Stomach (tissue), 9 donors: ENCODE results near the gene TBC1D1. TPM values are rescaled to one million over a fixed set of nuclear protein-coding genes. Genes with fewer than 3 reads are reported as not detected.
A peak's percentile ranks its signal among the peaks of the same experiment; 100 is the strongest.

Experiments
- DNase-seq, 2 donors: peaks; one replicate each; pipeline versions ENCODE4 v3.0.0 to v3.0.0-alpha.2; 2013 to 2019
- H3K27ac ChIP-seq, 5 donors: fragments of 200-600 bp in 4 of 5; sonication (generic) in 4 of 5; one replicate each; pipeline ENCODE4 v1.5.1; 2013 to 2019; ENCODE audit warnings: mild to moderate bottlenecking in 1 of 5, moderate library complexity in 1 of 5
- H3K27me3 ChIP-seq, 3 donors: fragments of 200-600 bp; sonication (generic); one replicate each; pipeline ENCODE4 v1.5.1; 2017 to 2019; ENCODE audit warnings: mixed run types in 1 of 3
- H3K36me3 ChIP-seq, 4 donors: fragments of 200-600 bp; sonication (generic); 1 replicate in 3 of 4; 2 replicates in 1 of 4; pipeline ENCODE4 v1.5.1; 2016 to 2019
- H3K4me1 ChIP-seq, 4 donors: fragments of 200-600 bp; sonication (generic); one replicate each; pipeline ENCODE4 v1.5.1; 2016 to 2019
- H3K4me3 ChIP-seq, 4 donors: fragments of 200-600 bp; sonication (generic) in 3 of 4; one replicate each; pipeline ENCODE4 v1.5.1; 2016 to 2019; ENCODE audit warnings: mild to moderate bottlenecking in 1 of 4
- H3K9me3 ChIP-seq, 4 donors: fragments of 200-600 bp; sonication (generic); one replicate each; pipeline ENCODE4 v1.5.1; 2016 to 2019
- EP300 ChIP-seq: sonication (generic); formaldehyde crosslinking; IDR thresholded peaks from one replicate; pipeline ENCODE4 v1.6.1; 2017; ENCODE audit warnings: antibody characterized with exemption
- POLR2A ChIP-seq, 4 donors: fragments of 450-650 bp; IDR thresholded peaks; one replicate each; pipeline ENCODE4 v1.6.1; 2016; ENCODE audit warnings: antibody characterized with exemption in 4 of 4, control low read depth in 2 of 4, mild to moderate bottlenecking in 1 of 4, moderate library complexity in 1 of 4
- POLR2AphosphoS5 ChIP-seq, 3 donors: sonication (generic); formaldehyde crosslinking; IDR thresholded peaks; one replicate each; pipeline ENCODE4 v1.6.1; 2016; ENCODE audit warnings: antibody characterized with exemption in 3 of 3
- whole genome bisulfite sequencing, 5 donors: extraction: QIAGEN DNeasy Blood & Tissue Kit in 3 of 5; methylation state at CpG; one replicate each; pipeline versions ENCODE4 v1.1.5 to v1.1.7; 2013 to 2018; 5-methylcytosine and 5-hydroxymethylcytosine counted together
- intact Hi-C: fragments of 100-400 bp; cut with DNase I; formaldehyde crosslinking; loops from one replicate; pipeline ENCODE4 v1.15.1; 2023; ENCODE audit warnings: low total_unique reads
- polyA plus RNA-seq, 3 donors: library from polyadenylated mRNA; stranded (reverse); fragments of 200-250 nt; gene quantifications; one replicate each; pipeline ENCODE4 v1.2.3, GENCODE V29; 2013
- total RNA-seq, 5 donors: library from RNA; depleted of rRNA; stranded (reverse); fragments of >200 nt; gene quantifications; one replicate each; pipeline versions ENCODE4 v1.1.0 to v1.2.3, GENCODE V29; 2014 to 2016
- TF ChIP-seq, protein P1 (sequence below), 7 experiments: fragments of 450-650 bp in 4 of 7; fragments of 200-600 bp in 3 of 7; sonication (generic) in 3 of 7; IDR thresholded peaks; one replicate each; pipeline ENCODE4 v1.5.1; 2016 to 2019; ENCODE audit warnings: antibody characterized with exemption in 7 of 7, control low read depth in 2 of 7, mild to moderate bottlenecking in 1 of 7
- donor health status: healthy with polysubstance abuse.
- donor health status: Bipolar disorder and iron deficiency.
- donor health status: healthy.

The TBC1D1 gene
- total and polyA plus RNA-seq, 8 donors = 18.8 to 165 (median 49.5) TPM

DNA sequence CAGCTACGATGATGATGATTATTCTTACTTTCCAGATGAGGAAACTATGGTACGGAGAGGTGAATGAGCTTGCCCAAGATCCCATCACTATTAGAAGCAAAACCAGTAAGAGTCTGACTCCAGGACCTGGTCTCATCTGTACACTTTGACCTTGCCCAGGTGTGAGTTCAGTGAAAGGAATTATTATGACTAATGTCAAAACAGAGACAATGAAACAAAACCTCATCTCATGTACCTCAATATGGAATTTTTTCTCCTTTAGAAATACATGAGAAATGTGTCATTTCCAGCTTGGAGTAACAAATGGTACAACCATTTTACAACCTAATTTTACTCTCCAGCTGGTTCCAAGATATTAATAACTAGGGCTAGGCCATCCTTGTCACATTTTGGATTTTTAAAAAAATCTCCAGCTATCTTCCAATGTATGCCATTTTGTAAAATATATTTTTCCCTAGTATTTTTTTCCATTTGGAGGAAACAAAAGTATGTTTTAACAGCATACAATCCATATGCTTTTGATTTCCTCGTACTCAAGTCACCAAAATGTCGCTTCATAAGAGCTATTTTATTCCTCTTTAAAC, 283.1 kb downstream of the TBC1D1 start:
- intact Hi-C loops = loop anchor here (10.0 kb wide), 1 partner anchor 109 kb away; no protein-coding TSS in a partner anchor
- 80 to 97% (median 92%) methylated on average over 4 of the region's 4 CpGs for WGBS, 5 donors
- no peak for DNase-seq
- Histone ChIP-seq H3K27ac (peak overlapping the region in 2 of 5 donors; percentile 0 to 22), H3K9me3 (no peaks in the 10 kb centered on the region), H3K27me3 (no peaks in the 10 kb centered on the region), H3K4me1 (peaks cover 15 to 38% (median 17%) of the 10 kb centered on the region in 4 donors), H3K36me3 (no peaks in the 10 kb centered on the region), H3K4me3 (no peak overlapping the region)
- TF ChIP-seq POLR2AphosphoS5 (IDR thresholded peaks at IDR 0.05) = no peak
- TF ChIP-seq, protein P1, sequence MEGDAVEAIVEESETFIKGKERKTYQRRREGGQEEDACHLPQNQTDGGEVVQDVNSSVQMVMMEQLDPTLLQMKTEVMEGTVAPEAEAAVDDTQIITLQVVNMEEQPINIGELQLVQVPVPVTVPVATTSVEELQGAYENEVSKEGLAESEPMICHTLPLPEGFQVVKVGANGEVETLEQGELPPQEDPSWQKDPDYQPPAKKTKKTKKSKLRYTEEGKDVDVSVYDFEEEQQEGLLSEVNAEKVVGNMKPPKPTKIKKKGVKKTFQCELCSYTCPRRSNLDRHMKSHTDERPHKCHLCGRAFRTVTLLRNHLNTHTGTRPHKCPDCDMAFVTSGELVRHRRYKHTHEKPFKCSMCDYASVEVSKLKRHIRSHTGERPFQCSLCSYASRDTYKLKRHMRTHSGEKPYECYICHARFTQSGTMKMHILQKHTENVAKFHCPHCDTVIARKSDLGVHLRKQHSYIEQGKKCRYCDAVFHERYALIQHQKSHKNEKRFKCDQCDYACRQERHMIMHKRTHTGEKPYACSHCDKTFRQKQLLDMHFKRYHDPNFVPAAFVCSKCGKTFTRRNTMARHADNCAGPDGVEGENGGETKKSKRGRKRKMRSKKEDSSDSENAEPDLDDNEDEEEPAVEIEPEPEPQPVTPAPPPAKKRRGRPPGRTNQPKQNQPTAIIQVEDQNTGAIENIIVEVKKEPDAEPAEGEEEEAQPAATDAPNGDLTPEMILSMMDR (IDR thresholded peaks at IDR 0.05) = no peak

DNA sequence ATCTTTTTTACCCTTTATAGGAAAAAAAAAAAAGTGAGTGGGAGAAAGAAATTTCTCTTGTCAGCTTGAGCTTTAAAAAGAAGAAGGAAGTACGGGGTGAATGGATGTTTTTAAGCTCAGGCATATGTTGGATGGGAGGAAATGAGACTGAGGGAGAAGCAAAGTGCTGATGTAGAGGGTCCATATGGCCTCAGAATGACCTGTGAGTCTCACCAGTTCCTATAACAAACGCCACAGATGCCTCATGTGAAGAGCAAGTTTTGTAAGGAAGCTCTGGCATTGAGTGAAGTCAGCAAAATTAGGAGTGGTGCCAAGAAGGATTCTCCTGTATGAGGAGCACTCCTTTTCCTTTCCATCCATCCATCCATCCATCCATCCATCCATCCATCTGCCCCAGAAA, 283.9 kb downstream of the TBC1D1 start:
- 59 to 80% (median 74%) methylated on average over 2 of the region's 2 CpGs for WGBS, 5 donors
- Histone ChIP-seq H3K27ac (peak overlapping the region in 1 of 5 donors; percentile 84), H3K4me1 (peaks cover 16 to 45% (median 22%) of the 10 kb centered on the region in 4 donors), H3K4me3 (no peak overlapping the region), H3K9me3 (no peaks in the 10 kb centered on the region), H3K27me3 (no peaks in the 10 kb centered on the region), H3K36me3 (no peaks in the 10 kb centered on the region)
- intact Hi-C loops = loop anchor here (5.0 to 10.0 kb wide), 2 partner anchors 110 to 558 kb away; no protein-coding TSS in a partner anchor
- no peak for TF ChIP-seq POLR2A (IDR thresholded peaks at IDR 0.05)
- no peak for TF ChIP-seq EP300
- TF ChIP-seq, protein P1 (IDR thresholded peaks at IDR 0.05) = no peak
- no peak for TF ChIP-seq POLR2AphosphoS5 (IDR thresholded peaks at IDR 0.05)
- DNase-seq = peak in 1 of 2 donors; percentile 56

DNA sequence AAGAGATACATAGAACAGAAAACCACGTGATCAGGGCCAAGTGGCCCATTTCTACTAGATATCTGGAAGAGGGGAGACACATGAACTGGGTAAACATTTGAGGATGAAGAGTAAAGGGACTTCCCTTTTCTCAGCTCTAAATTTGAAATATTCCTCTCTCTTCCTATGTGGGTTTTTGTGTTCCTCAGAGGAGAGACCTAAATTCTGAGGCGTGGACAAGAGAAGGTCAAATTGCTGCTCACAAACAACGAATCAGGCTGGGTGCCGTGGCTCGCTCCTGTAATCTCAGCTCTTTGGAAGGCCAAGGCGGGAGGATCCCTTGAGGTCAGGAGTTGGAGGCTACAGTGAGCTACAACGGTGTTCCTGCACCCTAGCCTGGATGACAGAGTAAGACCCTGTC, 285.3 kb downstream of the TBC1D1 start:
- WGBS, 5 donors = 81 to 94% (median 87%) methylated on average over 7 of the region's 7 CpGs
- H3K36me3 ChIP-seq = no peaks in the 10 kb centered on the region
- TF ChIP-seq, protein P1 (IDR thresholded peaks at IDR 0.05) = no peak
- TF ChIP-seq POLR2A (IDR thresholded peaks at IDR 0.05) (no peak), POLR2AphosphoS5 (IDR thresholded peaks at IDR 0.05) (no peak), EP300 (no peak)
- H3K27ac ChIP-seq = peak overlapping the region in 4 of 5 donors; percentile 78 to 85 (median 82)
- H3K4me3 ChIP-seq = no peak overlapping the region
- peaks cover 16 to 51% (median 28%) of the 10 kb centered on the region in 4 donors for H3K4me1 ChIP-seq
- H3K27me3 ChIP-seq = no peaks in the 10 kb centered on the region
- intact Hi-C loops = loop anchor here (5.0 to 10.0 kb wide), 2 partner anchors 111 to 556 kb away; no protein-coding TSS in a partner anchor
- H3K9me3 ChIP-seq = no peaks in the 10 kb centered on the region
- DNase-seq = no peak

DNA sequence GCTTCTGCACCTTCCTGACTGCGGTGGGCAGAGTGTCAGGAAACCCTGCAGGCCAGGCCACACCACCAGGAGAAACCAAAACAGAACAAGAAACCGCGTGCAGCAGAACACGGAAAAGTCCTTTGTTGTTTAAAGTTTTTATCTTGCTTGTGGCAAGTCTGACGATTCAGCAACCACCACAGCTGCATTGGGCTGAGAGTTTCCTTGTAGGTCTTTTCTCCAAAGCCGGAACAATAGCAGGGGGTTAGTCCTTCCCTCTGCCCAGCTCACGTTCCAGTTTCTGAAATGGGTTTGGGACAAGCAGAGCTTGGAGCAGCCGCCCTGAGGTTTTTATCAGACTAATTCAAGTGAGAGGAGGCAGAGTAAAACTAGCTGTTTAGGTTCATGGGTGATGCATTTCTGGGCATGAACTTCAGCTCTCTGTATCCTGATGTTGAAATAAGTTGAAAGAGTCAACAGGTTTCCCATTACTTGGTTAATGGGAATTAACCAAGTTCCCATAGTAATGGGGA, 286.2 kb downstream of the TBC1D1 start:
- 9 to 42% (median 24%) methylated on average over 8 of the region's 8 CpGs for WGBS, 5 donors
- H3K27me3 ChIP-seq = no peaks in the 10 kb centered on the region
- DNase-seq = peak; percentile 71 to 74
- peak overlapping the region; percentile 59 to 85 (median 81) for H3K27ac ChIP-seq
- H3K36me3 ChIP-seq = no peaks in the 10 kb centered on the region
- H3K9me3 ChIP-seq = no peaks in the 10 kb centered on the region
- intact Hi-C loops = loop anchor here (5.0 to 10.0 kb wide), 2 partner anchors 112 to 555 kb away; no protein-coding TSS in a partner anchor
- H3K4me1 ChIP-seq = peaks cover 16 to 51% (median 28%) of the 10 kb centered on the region in 4 donors
- no peak overlapping the region for H3K4me3 ChIP-seq
- TF ChIP-seq EP300 (no peak), POLR2A (IDR thresholded peaks at IDR 0.05) (no peak), POLR2AphosphoS5 (IDR thresholded peaks at IDR 0.05) (peak in 2 of 3 donors; percentile 57 to 66)
- TF ChIP-seq, protein P1 (IDR thresholded peaks at IDR 0.05) = peak in 1 of 7 experiments; percentile 5
